ENCODE measurements around the gene HES4. TPM values are rescaled to one million over a fixed set of nuclear protein-coding genes. Genes with fewer than 3 reads are reported as not detected.
A peak's percentile ranks its signal among the peaks of the same experiment; 100 is the strongest.

Gene HES4
- total and polyA plus RNA-seq, 7 experiments from 2014 or later, result 0.22 to 35.0 (median 1.8) TPM; not detected in 2

GRCh38 chr1:964691-965525, 35.0 kb downstream of the HES4 start:
- H3K4me3 Mint-ChIP-seq, result peak overlapping the region in 6 of 10 donors; percentile 20 to 83 (median 44)
- no peak overlapping the region for H3K27ac Mint-ChIP-seq
- H3K36me3 ChIP-seq (ENCODE audit: control insufficient read depth in 2 of 3, insufficient read depth in 3 of 3, low read length in 3 of 3), result peaks cover 0 to 12% (median 0%) of the 10 kb centered on the region in 3 experiments
- peaks cover 0 to 4% (median 0%) of the 10 kb centered on the region in 11 donors for H3K9me3 Mint-ChIP-seq
- H3K4me3 ChIP-seq (ENCODE audit: low read length), result no peak overlapping the region
- H3K27ac ChIP-seq (ENCODE audit: low read depth, low read length), result no peak overlapping the region
- peaks cover 0 to 14% (median 0%) of the 10 kb centered on the region in 7 donors for H3K4me1 Mint-ChIP-seq
- H3K9me3 ChIP-seq (ENCODE audit: control insufficient read depth in 2 of 3, low read length in 3 of 3), result no peaks in the 10 kb centered on the region
- DNase-seq, result no peak
- CTCF ChIA-PET, result no interaction called here
- peaks cover 4 to 15% (median 5%) of the 10 kb centered on the region in 5 donors for H3K27me3 Mint-ChIP-seq
- intact Hi-C loops (cut with micrococcal nuclease), result no loop called here
- ATAC-seq, result no peak
- peaks cover 0 to 8% (median 0%) of the 10 kb centered on the region in 5 donors for H3K36me3 Mint-ChIP-seq
- POLR2A ChIA-PET, result no interaction called here
- H3K4me1 ChIP-seq (ENCODE audit: control insufficient read depth in 2 of 2, insufficient read depth in 2 of 2, low read length in 2 of 2), result peaks cover 4 to 5% of the 10 kb centered on the region in 2 donors
- no peaks in the 10 kb centered on the region for H3K27me3 ChIP-seq (ENCODE audit: control insufficient read depth in 2 of 2, insufficient read depth in 2 of 2, low read length in 2 of 2)

GRCh38 chr1:963746-964525, 36.0 kb downstream of the HES4 start:
- peaks cover 0 to 14% (median 3%) of the 10 kb centered on the region in 7 donors for H3K4me1 Mint-ChIP-seq
- CTCF ChIA-PET, result no interaction called here
- Histone ChIP-seq H3K4me3 (ENCODE audit: low read length) (no peak overlapping the region), H3K27me3 (ENCODE audit: control insufficient read depth in 2 of 2, insufficient read depth in 2 of 2, low read length in 2 of 2) (no peaks in the 10 kb centered on the region), H3K4me1 (ENCODE audit: control insufficient read depth in 2 of 2, insufficient read depth in 2 of 2, low read length in 2 of 2) (peaks cover 4 to 5% of the 10 kb centered on the region in 2 donors), H3K36me3 (ENCODE audit: control insufficient read depth in 2 of 3, insufficient read depth in 3 of 3, low read length in 3 of 3) (peaks cover 0 to 14% (median 0%) of the 10 kb centered on the region in 3 experiments), H3K9me3 (ENCODE audit: control insufficient read depth in 2 of 3, low read length in 3 of 3) (no peaks in the 10 kb centered on the region), H3K27ac (ENCODE audit: low read depth, low read length) (no peak overlapping the region)
- peak overlapping the region in 1 of 10 donors; percentile 19 for H3K4me3 Mint-ChIP-seq
- intact Hi-C loops (cut with micrococcal nuclease), result no loop called here
- H3K9me3 Mint-ChIP-seq, result peaks cover 0 to 2% (median 0%) of the 10 kb centered on the region in 11 donors
- peaks cover 0 to 8% (median 0%) of the 10 kb centered on the region in 5 donors for H3K36me3 Mint-ChIP-seq
- H3K27me3 Mint-ChIP-seq, result peaks cover 4 to 6% (median 5%) of the 10 kb centered on the region in 5 donors
- ATAC-seq, result no peak
- POLR2A ChIA-PET, result no interaction called here
- no peak for DNase-seq
- H3K27ac Mint-ChIP-seq, result no peak overlapping the region

- H3K27ac Mint-ChIP-seq, result no peak overlapping the region
- Histone ChIP-seq H3K27me3 (ENCODE audit: control insufficient read depth in 2 of 2, insufficient read depth in 2 of 2, low read length in 2 of 2) (no peaks in the 10 kb centered on the region), H3K4me3 (ENCODE audit: low read length) (no peak overlapping the region), H3K4me1 (ENCODE audit: control insufficient read depth in 2 of 2, insufficient read depth in 2 of 2, low read length in 2 of 2) (peaks cover 5 to 9% of the 10 kb centered on the region in 2 donors), H3K27ac (ENCODE audit: low read depth, low read length) (no peak overlapping the region), H3K36me3 (ENCODE audit: control insufficient read depth in 2 of 3, insufficient read depth in 3 of 3, low read length in 3 of 3) (peaks cover 0 to 17% (median 0%) of the 10 kb centered on the region in 3 experiments), H3K9me3 (ENCODE audit: control insufficient read depth in 2 of 3, low read length in 3 of 3) (no peaks in the 10 kb centered on the region)
- DNase-seq (no peak), ATAC-seq (no peak)
- ChIA-PET POLR2A (no interaction called here), CTCF (no interaction called here)
- peak overlapping the region in 2 of 10 donors; percentile 45 to 89 for H3K4me3 Mint-ChIP-seq
- peaks cover 0 to 8% (median 0%) of the 10 kb centered on the region in 5 donors for H3K36me3 Mint-ChIP-seq
- H3K4me1 Mint-ChIP-seq, result peaks cover 4 to 16% (median 6%) of the 10 kb centered on the region in 7 donors
- H3K9me3 Mint-ChIP-seq, result no peaks in the 10 kb centered on the region
- intact Hi-C loops (cut with micrococcal nuclease), result no loop called here
- peaks cover 0 to 3% (median 2%) of the 10 kb centered on the region in 5 donors for H3K27me3 Mint-ChIP-seq
These were observed 36.6 kb downstream of the HES4 start for GRCh38 chr1:963301-963651.

- intact Hi-C loops (cut with micrococcal nuclease), result no loop called here
- H3K27me3 Mint-ChIP-seq, result peaks cover 0 to 2% (median 0%) of the 10 kb centered on the region in 5 donors
- ChIA-PET CTCF (no interaction called here), POLR2A (no interaction called here)
- DNase-seq, result no peak
- no peak for ATAC-seq
- Histone ChIP-seq H3K27me3 (ENCODE audit: control insufficient read depth in 2 of 2, insufficient read depth in 2 of 2, low read length in 2 of 2) (no peaks in the 10 kb centered on the region), H3K27ac (ENCODE audit: low read depth, low read length) (no peak overlapping the region), H3K9me3 (ENCODE audit: control insufficient read depth in 2 of 3, low read length in 3 of 3) (no peaks in the 10 kb centered on the region), H3K36me3 (ENCODE audit: control insufficient read depth in 2 of 3, insufficient read depth in 3 of 3, low read length in 3 of 3) (peaks cover 0 to 17% (median 0%) of the 10 kb centered on the region in 3 experiments), H3K4me3 (ENCODE audit: low read length) (no peak overlapping the region), H3K4me1 (ENCODE audit: control insufficient read depth in 2 of 2, insufficient read depth in 2 of 2, low read length in 2 of 2) (peaks cover 10 to 14% of the 10 kb centered on the region in 2 donors)
- H3K27ac Mint-ChIP-seq, result no peak overlapping the region
- peaks cover 7 to 22% (median 12%) of the 10 kb centered on the region in 7 donors for H3K4me1 Mint-ChIP-seq
- H3K36me3 Mint-ChIP-seq, result peaks cover 0 to 10% (median under 1%) of the 10 kb centered on the region in 5 donors
- peak overlapping the region in 9 of 10 donors; percentile 14 to 89 (median 55) for H3K4me3 Mint-ChIP-seq
- H3K9me3 Mint-ChIP-seq, result no peaks in the 10 kb centered on the region
These were observed 37.3 kb downstream of the HES4 start for GRCh38 chr1:962381-963300.

GRCh38 chr1:961132-961669, 38.7 kb downstream of the HES4 start:
- Mint-ChIP-seq H3K27me3 (peaks cover 0 to 2% (median 0%) of the 10 kb centered on the region in 5 donors), H3K4me1 (peaks cover 12 to 26% (median 19%) of the 10 kb centered on the region in 7 donors), H3K36me3 (peaks cover 0 to 12% (median 4%) of the 10 kb centered on the region in 5 donors), H3K4me3 (peak overlapping the region in 9 of 10 donors; percentile 29 to 89 (median 62)), H3K27ac (no peak overlapping the region), H3K9me3 (no peaks in the 10 kb centered on the region)
- Histone ChIP-seq H3K27ac (ENCODE audit: low read depth, low read length) (peak overlapping the region; percentile 45), H3K4me3 (ENCODE audit: low read length) (no peak overlapping the region), H3K36me3 (ENCODE audit: control insufficient read depth in 2 of 3, insufficient read depth in 3 of 3, low read length in 3 of 3) (peaks cover 0 to 26% (median 3%) of the 10 kb centered on the region in 3 experiments), H3K27me3 (ENCODE audit: control insufficient read depth in 2 of 2, insufficient read depth in 2 of 2, low read length in 2 of 2) (no peaks in the 10 kb centered on the region), H3K9me3 (ENCODE audit: control insufficient read depth in 2 of 3, low read length in 3 of 3) (no peaks in the 10 kb centered on the region), H3K4me1 (ENCODE audit: control insufficient read depth in 2 of 2, insufficient read depth in 2 of 2, low read length in 2 of 2) (peaks cover 11 to 12% of the 10 kb centered on the region in 2 donors)
- no peak for ATAC-seq
- ChIA-PET POLR2A (interaction anchor here (0.7 to 1.1 kb wide), 2 partner anchors 39 to 246 kb away, joined by 3 read pairs; no protein-coding TSS in a partner anchor), CTCF (no interaction called here)
- no peak for DNase-seq
- intact Hi-C loops (cut with micrococcal nuclease), result loop anchor here in 1 of 2 donors (2.0 kb wide), 1 partner anchor 16 kb away; no protein-coding TSS in a partner anchor

All from naive thymus-derived CD4-positive, alpha-beta T cell (primary cell).